AG09309 (cell line): ENCODE measurements around the gene GREM2.
A peak's percentile ranks its signal among the peaks of the same experiment; 100 is the strongest.

ENCODE experiments used
- DNase-seq: peaks from one replicate; pipeline ENCODE4 v3.0.0-alpha.2; 2010; ENCODE audit warnings: low read depth
- H3K4me3 ChIP-seq: 2 replicates; pipeline ENCODE4 v1.5.1; 2011; ENCODE audit warnings: mild to moderate bottlenecking, low read depth, low read length, moderate library complexity; ENCODE audit not compliant: control insufficient read depth
- TF ChIP-seq, protein P1 (sequence below): IDR thresholded peaks from 2 replicates; pipeline ENCODE4 v1.5.1; 2011; ENCODE audit warnings: mild to moderate bottlenecking, low read depth, low read length, inconsistent platforms; ENCODE audit not compliant: insufficient read depth, control insufficient read depth; ENCODE audit errors: missing control alignments

GREM2 gene

DNA sequence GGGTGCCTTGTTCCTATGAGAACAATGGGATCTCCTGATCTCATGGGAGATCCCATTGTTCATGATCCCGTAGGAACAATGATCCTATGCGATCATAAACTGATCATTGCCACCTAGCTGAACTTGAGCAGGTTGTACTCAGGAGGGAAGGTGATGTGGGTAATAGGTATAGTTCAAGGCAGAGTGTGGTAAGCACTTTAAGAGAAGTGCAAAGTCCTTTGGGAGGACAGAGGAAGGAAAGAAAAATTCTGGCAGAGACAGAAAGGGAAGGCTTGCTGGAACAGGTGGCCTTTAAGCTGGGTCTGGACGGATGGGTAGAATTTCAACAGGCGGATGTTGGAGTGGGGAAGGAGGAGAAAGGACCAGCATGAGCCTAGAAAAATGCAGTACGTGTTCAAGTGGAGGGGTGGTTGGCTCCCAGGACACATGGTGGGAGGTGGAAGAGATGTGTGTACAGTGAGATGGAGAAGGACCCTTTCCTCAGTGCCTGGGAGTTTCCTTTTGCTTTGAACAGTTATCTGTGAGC is 22.3 kb downstream of the GREM2 start:
- H3K4me3 ChIP-seq = no peak overlapping the region
- TF ChIP-seq, protein P1, sequence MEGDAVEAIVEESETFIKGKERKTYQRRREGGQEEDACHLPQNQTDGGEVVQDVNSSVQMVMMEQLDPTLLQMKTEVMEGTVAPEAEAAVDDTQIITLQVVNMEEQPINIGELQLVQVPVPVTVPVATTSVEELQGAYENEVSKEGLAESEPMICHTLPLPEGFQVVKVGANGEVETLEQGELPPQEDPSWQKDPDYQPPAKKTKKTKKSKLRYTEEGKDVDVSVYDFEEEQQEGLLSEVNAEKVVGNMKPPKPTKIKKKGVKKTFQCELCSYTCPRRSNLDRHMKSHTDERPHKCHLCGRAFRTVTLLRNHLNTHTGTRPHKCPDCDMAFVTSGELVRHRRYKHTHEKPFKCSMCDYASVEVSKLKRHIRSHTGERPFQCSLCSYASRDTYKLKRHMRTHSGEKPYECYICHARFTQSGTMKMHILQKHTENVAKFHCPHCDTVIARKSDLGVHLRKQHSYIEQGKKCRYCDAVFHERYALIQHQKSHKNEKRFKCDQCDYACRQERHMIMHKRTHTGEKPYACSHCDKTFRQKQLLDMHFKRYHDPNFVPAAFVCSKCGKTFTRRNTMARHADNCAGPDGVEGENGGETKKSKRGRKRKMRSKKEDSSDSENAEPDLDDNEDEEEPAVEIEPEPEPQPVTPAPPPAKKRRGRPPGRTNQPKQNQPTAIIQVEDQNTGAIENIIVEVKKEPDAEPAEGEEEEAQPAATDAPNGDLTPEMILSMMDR = no peak
- DNase-seq = no peak

DNA sequence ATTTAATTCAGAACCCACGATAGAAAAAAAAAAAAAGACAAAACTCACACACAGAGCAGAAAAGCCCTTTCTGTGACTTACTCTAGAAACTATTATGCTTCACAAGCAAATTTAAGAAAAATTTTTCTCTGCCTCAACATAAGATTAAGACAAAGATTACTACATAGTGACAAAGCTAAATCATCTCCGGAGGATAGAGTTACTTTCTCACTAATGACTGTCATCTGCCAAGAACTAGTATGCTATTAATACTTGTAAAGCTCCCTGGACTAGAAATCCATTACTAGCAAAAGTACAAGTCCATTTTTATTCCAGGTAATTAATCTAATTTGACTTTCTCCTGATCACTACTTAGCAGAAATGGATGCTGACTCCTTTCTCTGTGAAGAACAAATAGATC is 25.9 kb downstream of the GREM2 start:
- TF ChIP-seq, protein P1 = no peak
- no peak overlapping the region for H3K4me3 ChIP-seq
- no peak for DNase-seq

DNA sequence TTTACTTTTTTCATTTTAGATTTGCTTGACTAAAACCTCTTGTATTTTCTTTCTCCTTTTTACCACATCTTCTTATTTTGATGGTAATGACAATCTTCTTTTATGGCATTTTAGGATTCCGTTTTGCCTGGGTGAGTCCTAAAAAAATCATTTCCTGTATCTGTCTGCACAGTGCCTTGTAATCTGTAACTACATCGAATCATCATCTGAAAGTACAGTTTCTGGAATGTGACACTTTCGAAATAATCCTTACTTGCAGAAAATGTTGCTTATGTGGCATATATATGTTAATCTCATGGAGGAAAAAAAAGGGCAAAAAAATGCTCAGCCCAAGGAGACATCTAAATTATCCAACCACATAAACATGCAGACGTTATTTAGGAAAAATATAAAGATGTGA is 29.0 kb downstream of the GREM2 start:
- no peak overlapping the region for H3K4me3 ChIP-seq
- TF ChIP-seq, protein P1 = no peak
- DNase-seq = no peak

DNA sequence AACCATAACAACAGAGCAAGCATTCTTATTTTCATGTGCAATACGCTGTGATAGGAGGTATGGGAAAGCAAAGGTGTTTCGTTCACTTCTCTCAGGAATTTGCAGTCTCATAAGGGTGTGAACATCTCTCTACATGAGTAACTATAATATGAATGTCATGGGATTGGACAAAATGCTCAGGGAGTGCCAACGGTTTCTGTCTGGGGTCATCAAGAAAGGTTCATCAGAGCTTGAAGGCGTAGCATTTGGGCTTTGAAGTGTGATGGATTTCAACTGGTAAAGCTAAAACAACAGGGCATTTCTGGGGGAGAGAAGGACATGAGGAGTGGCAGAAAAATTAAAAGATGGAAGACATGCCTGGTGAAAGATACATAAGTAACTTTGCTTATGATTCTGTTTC is 32.4 kb downstream of the GREM2 start:
- no peak overlapping the region for H3K4me3 ChIP-seq
- TF ChIP-seq, protein P1 = no peak
- no peak for DNase-seq

DNA sequence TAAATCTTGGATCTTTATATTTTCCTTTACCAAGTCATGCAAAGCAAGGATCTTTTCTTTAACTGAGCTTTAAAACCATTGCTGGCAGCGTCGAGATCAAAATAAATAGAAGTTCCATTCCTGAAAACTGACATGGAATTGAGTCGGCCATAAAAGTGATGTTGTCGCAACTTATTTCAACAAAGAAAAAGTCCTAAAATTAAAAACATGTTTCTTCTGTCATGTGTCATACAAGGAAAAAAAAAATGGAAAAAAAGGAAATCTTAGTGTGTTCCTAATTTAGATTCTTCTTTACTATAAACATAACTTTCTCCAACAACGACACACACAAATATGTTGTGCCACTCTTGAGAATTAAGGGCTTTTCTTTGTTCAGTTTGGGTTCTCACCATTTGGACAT is 34.9 kb downstream of the GREM2 start:
- H3K4me3 ChIP-seq = no peak overlapping the region
- no peak for DNase-seq
- TF ChIP-seq, protein P1 = no peak

DNA sequence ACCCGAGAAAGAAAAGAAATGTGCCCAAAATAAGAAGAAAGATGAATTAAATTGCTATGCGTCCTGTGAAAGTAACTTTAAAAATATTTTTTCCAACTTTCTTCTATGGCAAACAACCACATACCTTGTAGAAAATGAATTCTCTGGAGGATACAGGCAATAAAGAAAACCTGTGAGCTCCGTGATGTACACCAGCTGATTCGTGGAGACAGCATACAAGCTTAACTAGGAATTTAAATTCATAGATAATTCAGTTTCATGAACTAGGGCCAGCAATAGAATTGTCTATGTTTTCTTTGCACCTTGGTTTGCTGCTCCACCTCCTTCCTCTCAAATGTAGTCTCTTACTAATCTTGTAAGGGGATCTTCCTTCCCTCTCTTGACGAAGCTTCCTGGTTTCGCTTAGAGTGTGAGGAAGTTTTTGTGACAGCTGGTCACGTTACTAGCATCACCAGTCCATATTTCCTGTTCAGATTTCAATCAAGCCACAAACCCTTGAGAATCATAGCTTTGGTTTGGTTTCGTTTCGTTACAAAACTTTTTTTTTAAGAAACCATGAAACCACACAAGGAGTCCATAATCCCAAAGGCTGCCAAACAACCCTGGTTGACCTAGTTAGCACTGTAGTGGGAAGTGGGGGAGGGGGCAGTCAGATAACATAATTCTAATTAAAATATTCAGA is 35.8 kb downstream of the GREM2 start:
- TF ChIP-seq, protein P1 = no peak
- DNase-seq = peak; percentile 43
- peak overlapping the region; percentile 44 for H3K4me3 ChIP-seq

DNA sequence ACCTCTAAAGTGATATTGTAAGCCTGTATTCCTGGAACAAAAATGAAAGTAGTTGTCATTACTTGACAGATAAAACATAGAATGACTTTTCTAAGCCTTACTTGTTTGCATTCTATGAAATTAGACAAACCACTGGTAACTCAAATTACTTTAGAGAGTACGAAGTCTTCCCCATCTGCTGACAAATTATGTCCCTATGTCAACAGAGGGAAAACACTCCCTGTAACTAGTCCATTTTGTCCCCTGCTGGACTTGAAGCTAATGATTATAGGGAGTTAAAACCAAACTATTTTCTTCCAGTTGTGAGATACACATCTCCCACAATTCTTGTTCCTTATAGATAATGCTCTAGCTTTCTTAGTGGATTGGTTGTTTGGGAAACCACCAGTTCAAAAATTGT is 39.6 kb downstream of the GREM2 start:
- TF ChIP-seq, protein P1 = no peak
- DNase-seq = no peak
- no peak overlapping the region for H3K4me3 ChIP-seq
